ENCODE results near the gene FAM47E. TPM values are rescaled to one million over a fixed set of nuclear protein-coding genes. Genes with fewer than 3 reads are reported as not detected.

Gene FAM47E
- total RNA-seq, 3 donors from 2014 or later (not counting 1 experiment from before 2014, with no cell fraction given): 0.21 to 0.85 TPM; not detected in 1

DNA sequence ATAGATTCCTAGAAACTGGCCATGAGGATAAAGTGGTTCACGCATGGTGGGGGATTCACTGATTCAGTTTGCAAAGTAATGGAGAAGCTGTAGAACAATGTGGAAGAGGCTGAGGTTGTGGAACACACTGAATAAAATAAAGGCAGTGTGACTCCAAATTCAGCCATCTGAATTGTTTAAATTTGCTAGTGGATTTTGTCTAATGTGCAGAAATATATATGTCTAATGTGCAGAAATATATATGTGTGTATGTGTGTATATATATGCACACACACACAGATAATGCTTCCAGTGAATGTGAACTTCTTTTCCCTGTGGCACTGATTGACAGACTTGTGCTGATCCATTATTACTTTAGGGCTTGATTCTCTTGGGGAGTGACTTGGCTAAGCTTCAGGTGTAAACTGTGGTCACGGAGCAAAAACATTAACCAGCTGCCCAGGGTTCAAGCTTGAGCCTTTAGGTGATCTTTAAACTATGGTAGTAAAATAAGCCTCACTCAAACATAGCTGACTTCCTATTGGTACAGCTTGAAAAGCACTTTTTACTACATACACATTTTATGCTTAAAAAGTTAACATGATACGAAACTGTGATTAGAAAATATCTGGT, 58.5 kb downstream of the FAM47E start:
- over 99% methylated on average over 3 of the region's 3 CpGs for WGBS (ENCODE audit: insufficient coverage)
- DNase-seq: no peak
- Histone ChIP-seq H3K9me3 (ENCODE audit: control insufficient read depth, insufficient read depth, low read length) (no peaks in the 10 kb centered on the region), H3K4me3 (ENCODE audit: low read length) (no peak overlapping the region), H3K27me3 (ENCODE audit: control insufficient read depth, insufficient read depth, low read length) (no peaks in the 10 kb centered on the region), H3K27ac (ENCODE audit: low read length) (no peak overlapping the region), H3K4me1 (ENCODE audit: control insufficient read depth, insufficient read depth, low read length) (peaks cover 20% of the 10 kb centered on the region), H3K36me3 (ENCODE audit: control insufficient read depth, insufficient read depth, low read length) (no peaks in the 10 kb centered on the region)
- peaks cover 16 to 22% of the 10 kb centered on the region in 2 donors for H3K4me1 Mint-ChIP-seq
- TF ChIP-seq, protein P1, sequence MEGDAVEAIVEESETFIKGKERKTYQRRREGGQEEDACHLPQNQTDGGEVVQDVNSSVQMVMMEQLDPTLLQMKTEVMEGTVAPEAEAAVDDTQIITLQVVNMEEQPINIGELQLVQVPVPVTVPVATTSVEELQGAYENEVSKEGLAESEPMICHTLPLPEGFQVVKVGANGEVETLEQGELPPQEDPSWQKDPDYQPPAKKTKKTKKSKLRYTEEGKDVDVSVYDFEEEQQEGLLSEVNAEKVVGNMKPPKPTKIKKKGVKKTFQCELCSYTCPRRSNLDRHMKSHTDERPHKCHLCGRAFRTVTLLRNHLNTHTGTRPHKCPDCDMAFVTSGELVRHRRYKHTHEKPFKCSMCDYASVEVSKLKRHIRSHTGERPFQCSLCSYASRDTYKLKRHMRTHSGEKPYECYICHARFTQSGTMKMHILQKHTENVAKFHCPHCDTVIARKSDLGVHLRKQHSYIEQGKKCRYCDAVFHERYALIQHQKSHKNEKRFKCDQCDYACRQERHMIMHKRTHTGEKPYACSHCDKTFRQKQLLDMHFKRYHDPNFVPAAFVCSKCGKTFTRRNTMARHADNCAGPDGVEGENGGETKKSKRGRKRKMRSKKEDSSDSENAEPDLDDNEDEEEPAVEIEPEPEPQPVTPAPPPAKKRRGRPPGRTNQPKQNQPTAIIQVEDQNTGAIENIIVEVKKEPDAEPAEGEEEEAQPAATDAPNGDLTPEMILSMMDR (IDR thresholded peaks at IDR 0.05): no peak
- H3K9me3 Mint-ChIP-seq: no peaks in the 10 kb centered on the region
- peaks cover 0 to 8% of the 10 kb centered on the region in 2 donors for H3K27me3 Mint-ChIP-seq (ENCODE audit: low read depth in 2 of 2)
- intact Hi-C loops (cut with micrococcal nuclease): no loop called here
- H3K4me3 Mint-ChIP-seq: no peak overlapping the region
- no peak overlapping the region for H3K27ac Mint-ChIP-seq
- peaks cover 8% of the 10 kb centered on the region for H3K36me3 Mint-ChIP-seq
- ATAC-seq: no peak

DNA sequence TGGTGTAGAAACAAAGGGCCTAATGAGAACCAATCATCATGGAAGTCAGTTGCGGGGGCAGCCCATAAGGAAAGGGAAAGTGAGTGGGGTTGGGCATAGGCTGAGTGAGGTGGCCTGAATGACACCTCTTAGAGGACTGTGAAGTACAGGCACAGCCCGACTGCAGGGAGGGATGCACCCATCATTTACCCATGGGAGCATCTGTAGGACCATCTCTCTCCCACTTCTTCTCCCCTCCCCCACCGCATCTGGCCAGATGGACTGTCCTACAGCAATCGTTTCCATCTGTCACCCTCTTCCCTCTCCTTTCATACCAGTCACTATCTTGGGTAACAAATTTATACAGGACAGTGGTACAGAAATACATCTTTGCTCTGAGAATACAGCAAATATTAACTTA, 59.2 kb downstream of the FAM47E start:
- Mint-ChIP-seq H3K4me1 (peaks cover 10 to 15% of the 10 kb centered on the region in 2 donors), H3K4me3 (no peak overlapping the region), H3K27ac (no peak overlapping the region), H3K27me3 (ENCODE audit: low read depth in 2 of 2) (peaks cover 0 to 8% of the 10 kb centered on the region in 2 donors), H3K9me3 (no peaks in the 10 kb centered on the region), H3K36me3 (peaks cover 9% of the 10 kb centered on the region)
- intact Hi-C loops (cut with micrococcal nuclease): no loop called here
- Histone ChIP-seq H3K27me3 (ENCODE audit: control insufficient read depth, insufficient read depth, low read length) (no peaks in the 10 kb centered on the region), H3K4me3 (ENCODE audit: low read length) (no peak overlapping the region), H3K4me1 (ENCODE audit: control insufficient read depth, insufficient read depth, low read length) (peaks cover 14% of the 10 kb centered on the region), H3K27ac (ENCODE audit: low read length) (no peak overlapping the region), H3K36me3 (ENCODE audit: control insufficient read depth, insufficient read depth, low read length) (no peaks in the 10 kb centered on the region), H3K9me3 (ENCODE audit: control insufficient read depth, insufficient read depth, low read length) (peaks cover 2% of the 10 kb centered on the region)
- DNase-seq: no peak
- WGBS (ENCODE audit: insufficient coverage): 97% methylated on average over 4 of the region's 4 CpGs
- TF ChIP-seq, protein P1 (IDR thresholded peaks at IDR 0.05): no peak
- ATAC-seq: no peak

DNA sequence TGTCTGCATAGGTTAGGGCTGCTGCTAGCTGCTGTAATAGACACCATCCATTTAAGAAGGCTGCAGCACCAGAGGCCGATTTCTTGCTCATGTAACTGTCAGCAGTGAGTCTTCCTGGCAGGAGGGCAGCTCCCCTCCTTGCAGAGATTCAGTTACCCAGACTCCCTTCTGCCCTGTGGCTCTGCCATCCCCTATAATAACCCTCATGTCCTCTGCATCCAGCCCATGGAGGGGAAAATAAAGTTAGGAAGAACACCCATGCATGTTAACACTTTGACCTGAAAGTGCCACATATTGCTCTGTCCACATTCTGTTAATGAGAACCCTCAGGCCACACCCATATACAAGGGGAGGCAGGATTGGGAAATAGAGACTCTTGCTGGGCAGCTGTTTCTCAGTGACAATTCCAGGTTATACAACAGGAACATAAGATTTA, 60.4 kb downstream of the FAM47E start:
- intact Hi-C loops (cut with micrococcal nuclease): no loop called here
- Histone ChIP-seq H3K27ac (ENCODE audit: low read length) (no peak overlapping the region), H3K4me3 (ENCODE audit: low read length) (no peak overlapping the region), H3K27me3 (ENCODE audit: control insufficient read depth, insufficient read depth, low read length) (no peaks in the 10 kb centered on the region), H3K9me3 (ENCODE audit: control insufficient read depth, insufficient read depth, low read length) (peaks cover 3% of the 10 kb centered on the region), H3K36me3 (ENCODE audit: control insufficient read depth, insufficient read depth, low read length) (no peaks in the 10 kb centered on the region), H3K4me1 (ENCODE audit: control insufficient read depth, insufficient read depth, low read length) (peaks cover 8% of the 10 kb centered on the region)
- ATAC-seq: no peak
- Mint-ChIP-seq H3K4me1 (peaks cover 5 to 8% of the 10 kb centered on the region in 2 donors), H3K27me3 (ENCODE audit: low read depth in 2 of 2) (peaks cover 8% of the 10 kb centered on the region in 2 donors), H3K27ac (no peak overlapping the region), H3K9me3 (peaks cover 2 to 6% of the 10 kb centered on the region in 2 donors), H3K36me3 (peaks cover 21% of the 10 kb centered on the region), H3K4me3 (no peak overlapping the region)
- WGBS (ENCODE audit: insufficient coverage): 70% methylated on average over 1 of the region's 1 CpG
- TF ChIP-seq, protein P1 (IDR thresholded peaks at IDR 0.05): no peak
- no peak for DNase-seq

DNA sequence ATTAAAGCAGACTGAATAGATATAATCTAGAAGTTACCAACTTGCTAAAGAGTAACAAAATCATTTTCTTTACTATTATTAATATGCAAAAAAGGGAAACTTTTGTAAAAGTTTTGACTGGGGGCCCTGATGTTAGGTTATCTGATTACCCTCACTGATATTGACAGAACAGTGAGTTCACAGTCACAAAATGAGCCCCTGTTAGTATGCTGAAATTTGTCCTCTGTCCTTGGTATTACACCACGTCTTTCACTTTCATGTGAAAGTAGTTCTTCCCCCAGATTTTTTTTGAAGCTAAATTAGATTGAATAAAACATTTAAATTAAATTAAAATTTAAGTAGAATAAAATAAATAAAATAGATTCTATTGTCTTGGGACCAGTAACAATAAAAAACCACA, 60.9 kb downstream of the FAM47E start:
- H3K27ac ChIP-seq (ENCODE audit: low read length): no peak overlapping the region
- no peaks in the 10 kb centered on the region for H3K36me3 ChIP-seq (ENCODE audit: control insufficient read depth, insufficient read depth, low read length)
- DNase-seq (no peak), ATAC-seq (no peak)
- WGBS (ENCODE audit: insufficient coverage): no CpG with 5 or more reads among the region's 1 CpG
- H3K27me3 ChIP-seq (ENCODE audit: control insufficient read depth, insufficient read depth, low read length): no peaks in the 10 kb centered on the region
- Mint-ChIP-seq H3K9me3 (peaks cover 4 to 9% of the 10 kb centered on the region in 2 donors), H3K36me3 (peaks cover 23% of the 10 kb centered on the region), H3K4me3 (no peak overlapping the region), H3K27me3 (ENCODE audit: low read depth in 2 of 2) (peaks cover 8 to 13% of the 10 kb centered on the region in 2 donors), H3K4me1 (peaks cover 5 to 8% of the 10 kb centered on the region in 2 donors), H3K27ac (no peak overlapping the region)
- H3K4me1 ChIP-seq (ENCODE audit: control insufficient read depth, insufficient read depth, low read length): peaks cover 2% of the 10 kb centered on the region
- intact Hi-C loops (cut with micrococcal nuclease): no loop called here
- peaks cover 3% of the 10 kb centered on the region for H3K9me3 ChIP-seq (ENCODE audit: control insufficient read depth, insufficient read depth, low read length)
- no peak overlapping the region for H3K4me3 ChIP-seq (ENCODE audit: low read length)
- TF ChIP-seq, protein P1 (IDR thresholded peaks at IDR 0.05): no peak

All from natural killer cell (primary cell).